ENCODE measurements around the gene OR4E2.

OR4E2 gene

DNA sequence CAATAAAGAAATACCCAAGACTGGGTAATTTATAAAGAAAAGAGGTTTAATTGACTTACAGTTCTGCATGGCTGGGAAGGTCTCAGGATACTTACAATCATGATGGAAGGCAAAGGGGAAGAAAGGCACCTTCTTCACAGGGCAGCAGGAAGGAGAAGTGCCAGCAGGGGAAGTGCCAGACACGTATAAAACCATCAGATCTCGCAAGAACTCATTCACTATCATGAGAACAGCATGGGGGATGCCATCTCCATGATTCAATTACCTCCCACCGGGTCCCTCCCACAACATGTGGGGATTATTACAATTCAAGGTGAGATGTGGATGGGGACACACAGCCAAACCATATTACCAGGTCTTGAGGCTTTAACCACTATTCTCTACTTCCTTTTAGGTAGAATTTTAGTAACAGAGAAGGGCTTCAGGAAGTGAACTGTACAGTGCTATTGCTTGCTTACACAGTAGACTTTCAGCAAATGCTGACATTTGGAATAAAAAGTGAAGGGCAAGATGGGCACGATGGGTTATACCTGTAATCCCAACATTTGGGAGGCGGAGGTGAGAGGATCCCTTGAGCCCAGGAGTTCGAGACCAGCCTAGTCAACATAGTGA, 60.8 kb downstream of the OR4E2 start:
- Histone ChIP-seq H3K9ac (no peak overlapping the region), H3K4me1 (peaks cover 7% of the 10 kb centered on the region), H3K9me3 (no peaks in the 10 kb centered on the region), H3K4me3 (no peak overlapping the region), H3K36me3 (no peaks in the 10 kb centered on the region), H3K27ac (no peak overlapping the region), H3K4me2 (no peak overlapping the region), H3K27me3 (no peaks in the 10 kb centered on the region), H4K20me1 (no peaks in the 10 kb centered on the region)
- no peak for TF ChIP-seq Cebpa-rat (IDR thresholded peaks at IDR 0.05)
